T follicular helper cell (primary cell): ENCODE data around the gene COX17.

ENCODE experiments used
- DNase-seq: peaks from one replicate; pipeline ENCODE4 v3.0.0-alpha.2; 2020; ENCODE audit warnings: low read depth

The COX17 gene

DNA sequence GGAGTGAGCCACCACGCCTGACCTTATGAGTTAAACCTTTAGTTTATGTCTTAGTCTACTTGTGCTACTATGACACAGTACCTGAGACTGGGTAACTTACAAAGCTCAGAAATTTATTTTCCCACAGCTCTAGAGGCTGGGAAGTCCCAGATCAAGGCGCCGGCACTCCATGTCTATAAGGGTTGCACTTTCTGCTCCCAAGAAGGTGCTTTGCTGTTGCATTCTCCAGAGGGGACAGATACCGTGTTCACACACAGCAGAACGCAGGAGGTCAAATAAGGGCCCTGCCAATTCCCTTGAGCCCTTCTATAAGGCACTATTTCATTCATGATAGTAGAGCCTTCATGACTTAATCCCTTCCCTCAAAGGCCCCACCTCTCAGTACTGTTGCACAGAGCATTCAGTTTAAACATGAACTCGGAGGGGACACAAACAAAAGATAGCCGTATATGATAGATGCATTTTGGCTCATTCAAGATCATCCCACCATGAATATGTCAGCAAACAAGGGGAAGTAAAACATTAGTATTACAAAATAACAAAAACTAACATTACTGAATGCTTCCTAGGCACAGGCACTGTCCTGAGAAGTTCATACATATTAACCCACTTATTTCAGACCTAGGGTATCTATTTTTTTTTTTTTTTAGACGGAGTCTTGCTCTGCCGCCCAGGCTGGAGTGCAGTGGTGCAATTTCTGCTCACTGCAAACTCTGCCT lies 53.0 kb downstream of the COX17 start:
- no peak for DNase-seq

DNA sequence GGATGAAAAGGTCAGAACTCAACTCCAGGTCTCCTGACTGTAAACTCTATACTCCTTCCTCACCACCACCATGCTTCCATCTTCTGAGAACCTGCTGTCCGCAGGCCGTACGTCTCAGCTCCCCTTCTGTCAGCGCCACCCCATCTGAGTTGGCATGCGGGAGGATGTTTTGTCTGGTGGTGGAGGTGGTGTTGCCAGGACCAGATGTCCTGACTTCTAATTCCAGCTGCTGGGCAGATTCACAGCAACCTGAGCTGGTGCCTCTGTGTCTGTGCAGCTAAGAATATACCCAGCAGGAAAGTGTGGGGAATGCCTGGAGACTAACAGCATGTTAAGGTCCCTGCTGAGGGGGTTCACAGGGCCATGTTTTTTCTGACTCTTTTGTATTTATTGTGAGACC lies 56.3 kb downstream of the COX17 start:
- DNase-seq, result no peak
